Ovary (tissue), 3 donors: ENCODE data around the gene HAP1.

Experiments
- EP300 ChIP-seq: sonication (generic); formaldehyde crosslinking; IDR thresholded peaks from one replicate; pipeline ENCODE4 v1.6.1; 2017; ENCODE audit warnings: antibody characterized with exemption
- POLR2A ChIP-seq: fragments of 450-650 bp; IDR thresholded peaks from one replicate; pipeline ENCODE4 v1.6.1; 2017; ENCODE audit warnings: antibody characterized with exemption, mild to moderate bottlenecking, moderate library complexity
- TF ChIP-seq, protein P1 (sequence below), 3 donors: fragments of 450-650 bp in 2 of 3; fragments of 200-600 bp in 1 of 3; IDR thresholded peaks; one replicate each; pipeline versions ENCODE4 v1.5.1 to v1.8.0; 2016 to 2022; ENCODE audit warnings: antibody characterized with exemption in 3 of 3, mild to moderate bottlenecking in 1 of 3
- donor health status: DM: no; HTN: no; CAD: no.

DNA sequence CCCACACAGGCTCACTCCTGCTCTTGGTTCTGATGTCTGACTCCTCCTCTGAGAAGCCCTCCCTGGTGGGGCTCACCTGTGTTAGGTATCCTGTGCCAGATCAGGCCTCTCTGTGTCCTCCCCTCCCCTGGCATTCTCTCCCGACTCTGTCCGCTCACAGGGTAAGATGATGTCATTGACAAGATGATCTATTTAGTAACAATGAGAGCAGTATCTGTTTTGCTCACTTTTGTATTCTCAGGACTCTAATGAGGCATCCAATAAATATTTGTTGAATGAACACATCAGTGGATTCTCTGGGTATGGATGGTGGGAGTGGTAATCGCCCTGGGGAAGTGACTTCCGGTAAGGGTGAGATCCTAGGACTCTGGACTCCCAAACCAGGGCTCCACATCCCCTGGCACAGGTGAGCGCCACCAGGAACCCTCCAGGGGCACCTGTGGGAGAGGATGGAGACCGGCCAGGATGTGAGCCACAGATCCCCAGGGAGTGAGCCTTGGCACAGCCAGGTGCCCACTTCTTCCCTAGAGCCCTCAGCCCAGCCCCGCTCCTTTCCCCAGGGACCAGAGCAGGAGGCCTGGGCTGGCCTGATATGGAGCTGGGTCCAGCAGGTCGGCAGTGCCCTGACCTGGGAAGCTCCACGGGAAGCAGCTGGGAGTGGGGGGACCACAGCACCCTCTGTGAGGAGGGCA, 5.4 kb upstream of the HAP1 start:
- TF ChIP-seq, protein P1, sequence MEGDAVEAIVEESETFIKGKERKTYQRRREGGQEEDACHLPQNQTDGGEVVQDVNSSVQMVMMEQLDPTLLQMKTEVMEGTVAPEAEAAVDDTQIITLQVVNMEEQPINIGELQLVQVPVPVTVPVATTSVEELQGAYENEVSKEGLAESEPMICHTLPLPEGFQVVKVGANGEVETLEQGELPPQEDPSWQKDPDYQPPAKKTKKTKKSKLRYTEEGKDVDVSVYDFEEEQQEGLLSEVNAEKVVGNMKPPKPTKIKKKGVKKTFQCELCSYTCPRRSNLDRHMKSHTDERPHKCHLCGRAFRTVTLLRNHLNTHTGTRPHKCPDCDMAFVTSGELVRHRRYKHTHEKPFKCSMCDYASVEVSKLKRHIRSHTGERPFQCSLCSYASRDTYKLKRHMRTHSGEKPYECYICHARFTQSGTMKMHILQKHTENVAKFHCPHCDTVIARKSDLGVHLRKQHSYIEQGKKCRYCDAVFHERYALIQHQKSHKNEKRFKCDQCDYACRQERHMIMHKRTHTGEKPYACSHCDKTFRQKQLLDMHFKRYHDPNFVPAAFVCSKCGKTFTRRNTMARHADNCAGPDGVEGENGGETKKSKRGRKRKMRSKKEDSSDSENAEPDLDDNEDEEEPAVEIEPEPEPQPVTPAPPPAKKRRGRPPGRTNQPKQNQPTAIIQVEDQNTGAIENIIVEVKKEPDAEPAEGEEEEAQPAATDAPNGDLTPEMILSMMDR (IDR thresholded peaks at IDR 0.05) = no peak
- no peak for TF ChIP-seq POLR2A
- no peak for TF ChIP-seq EP300
